Measurements from ENCODE around the gene CCDC154. TPM values are rescaled to one million over a fixed set of nuclear protein-coding genes. Genes with fewer than 3 reads are reported as not detected.

The CCDC154 gene
- total and polyA plus RNA-seq, 9 of the 15 experiments (the other 6 are each of a cell fraction or from before 2014, with no cell fraction given), result 0.15 to 1.4 (median 0.20) TPM; not detected in 5

GRCh38 chr16:1474796-1475551, 30.6 kb upstream of the CCDC154 start, which contains the start of gene CLCN7:
TSS of gene CLCN7 (minus strand) at chr16:1475028. CDS start at chr16:1474974, 54 bp downstream.
- DNase-seq (ENCODE audit: extremely low read depth in 1 of 4, low spot score in 3 of 4), result peak; percentile 93 to 96 (median 94)
- Histone ChIP-seq H3K9ac (ENCODE audit: insufficient read depth in 1 of 2, low read depth in 2 of 2, low read length in 2 of 2) (peak within 1 kb of the TSS; percentile 96 to 97), H3K27ac (ENCODE audit: extremely low read depth, low read depth, low read length) (peak within 1 kb of the TSS; percentile 97), H3K9me3 (replicated peaks; ENCODE audit: control insufficient read depth, insufficient read depth, low read depth, low read length) (no peaks in the 10 kb centered on the region), H3K4me2 (ENCODE audit: insufficient read depth, low read length) (peak within 1 kb of the TSS; percentile 96), H3K9me1 (ENCODE audit: control insufficient read depth, insufficient read depth, low read length) (peaks cover 6% of the 10 kb centered on the region), H4K20me1 (replicated peaks; ENCODE audit: control insufficient read depth, insufficient read depth, low read length) (peaks cover 2% of the 10 kb centered on the region; the same call in 1 of the 2 replicates), H3K4me1 (replicated peaks in 1 of 2; ENCODE audit: control insufficient read depth in 2 of 2, insufficient read depth in 2 of 2, low read length in 2 of 2) (peaks cover 36 to 53% of the 10 kb centered on the region in 2 experiments; a peak in 4 of 5 replicates), H3K4me3 (peak within 1 kb of the TSS; percentile 85), H3K79me2 (ENCODE audit: control insufficient read depth, insufficient read depth, low read length) (peaks cover 57% of the 10 kb centered on the region), H3K27me3 (ENCODE audit: control insufficient read depth in 2 of 2, insufficient read depth in 2 of 2, low read length in 2 of 2) (no peaks in the 10 kb centered on the region), H2AFZ (ENCODE audit: low read depth, low read length) (peak within 1 kb of the TSS; percentile 92), H3K36me3 (ENCODE audit: control insufficient read depth, insufficient read depth, low read length) (peaks cover 7% of the 10 kb centered on the region; the same call in 1 of the 3 replicates)
- peak; percentile 81 for ATAC-seq
- TSS peak; percentile 88 for BruUV-seq (replicated peaks)
- in situ Hi-C loops (cut with MboI), result no loop called here
- 1% methylated on average over 90 of the region's 99 CpGs for WGBS (ENCODE audit: insufficient coverage, low coverage, missing lambda C conversion rate)
- ChIA-PET CTCF (ENCODE audit: low intra/inter-chr PET ratio) (no interaction called here), POLR2A (interaction anchor here (0.6 to 0.7 kb wide), 2 partner anchors 343 to 908 kb away, joined by 3 read pairs; no protein-coding TSS in a partner anchor)
- intact Hi-C loops (cut with micrococcal nuclease), result no loop called here
- FAIRE-seq, result peak; percentile 77
- TF ChIP-seq SMARCA4 (IDR thresholded peaks at IDR 0.05) (no peak), IRF1 (CRISPR knock-in tag; IDR thresholded peaks at IDR 0.05; ENCODE audit: borderline replicate concordance) (peak; percentile 38; the same call in 1 of the 2 replicates), ATF2 (CRISPR knock-in tag; IDR thresholded peaks at IDR 0.05) (0 out of 2 replicates have a peak, but pooled peaks have one; percentile 34), NELFE (IDR thresholded peaks at IDR 0.05; ENCODE audit: insufficient read depth, insufficient read length) (no peak), CAMTA2 (CRISPR knock-in tag; conservative IDR thresholded peaks at IDR 0.05) (peak; percentile 79; the same call in 1 of the 2 replicates), SMAD2 (IDR thresholded peaks at IDR 0.05; ENCODE audit: low read depth, low read length) (no peak), RBM17 (IDR thresholded peaks at IDR 0.05; ENCODE audit: borderline replicate concordance, low read depth, low read length) (no peak), IFI16 (CRISPR knock-in tag; IDR thresholded peaks at IDR 0.05) (no peak), ZKSCAN8 (CRISPR knock-in tag; IDR thresholded peaks at IDR 0.05) (no peak), ESRRB (CRISPR knock-in tag; IDR thresholded peaks at IDR 0.05; ENCODE audit: borderline replicate concordance) (no peak), HDAC2 (IDR thresholded peaks at IDR 0.05) (no peak), ZSCAN29 (IDR thresholded peaks at IDR 0.05) (no peak), L3MBTL2 (IDR thresholded peaks at IDR 0.05) (peak; percentile 99), JUN (IDR thresholded peaks at IDR 0.05; ENCODE audit: borderline replicate concordance, low read depth, low read length) (peak; percentile 90; the same call in 1 of the 2 replicates), JUN (CRISPR knock-in tag; IDR thresholded peaks at IDR 0.05; ENCODE audit: borderline replicate concordance) (peak; percentile 77; the same call in 1 of the 2 replicates), ZZZ3 (IDR thresholded peaks at IDR 0.05) (no peak), ZNF512 (tag; IDR thresholded peaks at IDR 0.05) (no peak), CHD2 (IDR thresholded peaks at IDR 0.05; ENCODE audit: low read depth, low read length) (peak; percentile 40; the same call in 1 of the 2 replicates), NFXL1 (CRISPR knock-in tag; IDR thresholded peaks at IDR 0.05) (no peak), ZNF57 (CRISPR knock-in tag; IDR thresholded peaks at IDR 0.05) (no peak)
